Measurements from ENCODE around the gene SPAG4. TPM values are rescaled to one million over a fixed set of nuclear protein-coding genes. Genes with fewer than 3 reads are reported as not detected.

SPAG4 gene
- total and polyA plus RNA-seq, 2 experiments from 2014 or later, result 27.9 to 44.6 TPM

GRCh38 chr20:35627121-35627520 is 11.5 kb downstream of the SPAG4 start:
- peaks cover 50% of the 10 kb centered on the region for H3K36me3 ChIP-seq
- H3K27me3 ChIP-seq, result no peaks in the 10 kb centered on the region
- no peaks in the 10 kb centered on the region for H3K9me3 ChIP-seq (ENCODE audit: low read depth)
- no peak for TF ChIP-seq CTCF (IDR thresholded peaks at IDR 0.05; ENCODE audit: low read depth, low read length)
- no peak for DNase-seq (ENCODE audit: low read depth in 1 of 2, low spot score in 1 of 2)
- H3K27ac ChIP-seq, result no peak overlapping the region
- H3K4me1 ChIP-seq (ENCODE audit: low read depth), result no peaks in the 10 kb centered on the region
- no peak overlapping the region for H3K4me3 ChIP-seq

- peaks cover 50% of the 10 kb centered on the region for H3K36me3 ChIP-seq
- H3K9me3 ChIP-seq (ENCODE audit: low read depth), result no peaks in the 10 kb centered on the region
- no peak overlapping the region for H3K27ac ChIP-seq
- H3K4me1 ChIP-seq (ENCODE audit: low read depth), result no peaks in the 10 kb centered on the region
- TF ChIP-seq CTCF (IDR thresholded peaks at IDR 0.05; ENCODE audit: low read depth, low read length), result no peak
- no peak overlapping the region for H3K4me3 ChIP-seq
- no peaks in the 10 kb centered on the region for H3K27me3 ChIP-seq
- no peak for DNase-seq (ENCODE audit: low read depth in 1 of 2, low spot score in 1 of 2)
These were observed 14.0 kb downstream of the SPAG4 start for GRCh38 chr20:35629427-35630145.

GRCh38 chr20:35630636-35631035 is 15.0 kb downstream of the SPAG4 start:
- Histone ChIP-seq H3K4me1 (ENCODE audit: low read depth) (no peaks in the 10 kb centered on the region), H3K36me3 (peaks cover 40% of the 10 kb centered on the region), H3K27me3 (no peaks in the 10 kb centered on the region), H3K27ac (no peak overlapping the region), H3K4me3 (no peak overlapping the region), H3K9me3 (ENCODE audit: low read depth) (no peaks in the 10 kb centered on the region)
- TF ChIP-seq CTCF (IDR thresholded peaks at IDR 0.05; ENCODE audit: low read depth, low read length), result no peak
- no peak for DNase-seq (ENCODE audit: low read depth in 1 of 2, low spot score in 1 of 2)

- Histone ChIP-seq H3K4me3 (no peak overlapping the region), H3K27me3 (no peaks in the 10 kb centered on the region), H3K4me1 (ENCODE audit: low read depth) (peaks cover 9% of the 10 kb centered on the region), H3K9me3 (ENCODE audit: low read depth) (no peaks in the 10 kb centered on the region), H3K36me3 (peaks cover 29% of the 10 kb centered on the region), H3K27ac (peak overlapping the region; percentile 62)
- TF ChIP-seq CTCF (IDR thresholded peaks at IDR 0.05; ENCODE audit: low read depth, low read length), result no peak
- DNase-seq (ENCODE audit: low read depth in 1 of 2, low spot score in 1 of 2), result no peak
These were observed 17.0 kb downstream of the SPAG4 start for GRCh38 chr20:35632539-35633115.

GRCh38 chr20:35635652-35636051 is 20.0 kb downstream of the SPAG4 start:
- Histone ChIP-seq H3K4me3 (no peak overlapping the region), H3K9me3 (ENCODE audit: low read depth) (no peaks in the 10 kb centered on the region), H3K27me3 (no peaks in the 10 kb centered on the region), H3K27ac (peak overlapping the region; percentile 87), H3K36me3 (peaks cover 7% of the 10 kb centered on the region), H3K4me1 (ENCODE audit: low read depth) (peaks cover 14% of the 10 kb centered on the region)
- DNase-seq (ENCODE audit: low read depth in 1 of 2, low spot score in 1 of 2), result peak; percentile 49 to 61
- TF ChIP-seq CTCF (IDR thresholded peaks at IDR 0.05; ENCODE audit: low read depth, low read length), result no peak

All from cardiac muscle cell (in vitro differentiated cells and primary cell).